NAMALWA (cell line): Measurements from ENCODE around the gene ZDHHC16.
A peak's percentile ranks its signal among the peaks of the same experiment; 100 is the strongest.

Source experiments
- DNase-seq: peaks from one replicate; pipeline ENCODE4 v3.0.0-alpha.2; 2015; ENCODE audit warnings: low spot score

The ZDHHC16 gene

GRCh38 chr10:97479939-97480338 is 34.0 kb downstream of the ZDHHC16 start:
- peak; percentile 73 for DNase-seq

DNA sequence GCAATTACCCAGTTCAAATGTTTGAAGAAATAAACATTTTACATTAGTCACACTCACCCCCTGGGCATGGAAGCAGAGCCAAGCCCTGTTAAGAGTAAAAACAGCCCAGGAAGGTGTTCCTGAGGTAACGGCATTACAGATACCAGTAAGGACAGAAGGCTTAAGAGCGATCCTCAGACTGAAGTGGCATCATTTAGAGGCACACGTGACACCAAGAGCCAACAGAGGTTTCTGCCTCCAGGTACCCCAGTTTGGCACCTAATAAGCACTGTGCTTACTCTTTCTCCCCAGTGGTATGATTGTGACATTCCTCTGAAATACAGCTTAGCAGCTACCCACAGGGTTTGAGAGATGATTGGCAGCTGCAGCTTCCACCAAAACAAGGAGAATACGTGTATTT is 35.1 kb downstream of the ZDHHC16 start:
- DNase-seq, result no peak

DNA sequence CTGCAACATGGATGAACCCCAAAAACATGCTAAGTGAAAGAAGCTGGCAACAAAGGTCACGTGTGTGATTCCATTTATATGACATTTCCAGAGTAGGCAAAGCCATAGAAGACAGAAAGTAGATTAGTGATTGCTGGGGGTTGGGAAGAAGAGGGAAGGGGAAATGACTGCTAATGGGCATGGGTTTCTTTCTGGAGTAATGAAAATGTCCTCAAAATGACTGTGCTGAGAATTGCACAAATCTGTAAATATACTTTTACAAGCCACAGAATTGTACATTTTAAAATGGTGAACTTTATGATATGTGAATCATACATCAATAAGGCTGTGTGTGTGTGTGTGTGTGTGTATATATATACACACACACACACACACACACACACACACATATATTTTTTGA is 36.4 kb downstream of the ZDHHC16 start:
- DNase-seq, result no peak

GRCh38 chr10:97483506-97483905 is 37.5 kb downstream of the ZDHHC16 start:
- no peak for DNase-seq

DNA sequence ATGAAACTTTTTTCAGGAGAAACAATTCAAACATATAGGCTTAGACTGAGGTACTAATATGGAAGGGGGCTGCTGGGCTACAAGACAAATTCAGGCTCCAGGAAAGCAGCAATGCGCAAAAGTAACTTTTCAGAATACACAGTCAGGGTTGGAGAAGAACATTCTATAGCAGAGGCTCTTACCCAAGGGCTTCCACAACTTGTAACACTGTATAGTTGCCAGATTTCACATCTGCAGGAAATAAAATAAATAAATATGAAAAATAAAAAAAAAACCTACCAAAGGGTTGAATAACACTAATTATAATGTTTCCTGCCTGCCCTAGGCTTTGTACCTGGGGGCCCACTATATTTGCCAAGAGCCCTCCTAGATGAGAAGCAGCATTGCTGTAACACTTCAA is 37.9 kb downstream of the ZDHHC16 start:
- no peak for DNase-seq

GRCh38 chr10:97485647-97486281 is 39.8 kb downstream of the ZDHHC16 start:
- no peak for DNase-seq

DNA sequence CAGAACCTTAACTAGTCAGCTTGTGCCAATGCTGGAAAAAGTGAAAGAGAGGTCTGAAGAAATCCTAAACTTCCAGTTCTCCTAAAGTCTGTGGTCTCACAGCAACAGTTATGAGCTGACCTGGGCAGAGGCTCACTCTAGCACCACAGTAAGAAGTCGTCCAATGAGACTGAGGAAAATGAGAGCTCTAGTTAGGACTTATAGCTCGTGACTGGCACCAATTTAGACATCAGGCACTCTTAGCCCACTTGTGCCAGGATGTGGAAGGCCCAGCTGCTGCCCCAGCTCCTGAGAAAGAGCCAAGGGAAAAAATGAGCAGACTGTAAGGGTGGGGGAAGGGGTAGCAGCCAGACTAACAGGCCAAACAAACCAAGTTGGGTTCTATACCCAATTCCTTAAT is 44.6 kb downstream of the ZDHHC16 start:
- no peak for DNase-seq

- no peak for DNase-seq
These were observed 48.2 kb downstream of the ZDHHC16 start for GRCh38 chr10:97494151-97494550.

- DNase-seq, result no peak
These were observed 49.0 kb downstream of the ZDHHC16 start for GRCh38 chr10:97494863-97495506.

GRCh38 chr10:97497572-97498075 is 51.6 kb downstream of the ZDHHC16 start:
- DNase-seq, result peak; percentile 91

DNA sequence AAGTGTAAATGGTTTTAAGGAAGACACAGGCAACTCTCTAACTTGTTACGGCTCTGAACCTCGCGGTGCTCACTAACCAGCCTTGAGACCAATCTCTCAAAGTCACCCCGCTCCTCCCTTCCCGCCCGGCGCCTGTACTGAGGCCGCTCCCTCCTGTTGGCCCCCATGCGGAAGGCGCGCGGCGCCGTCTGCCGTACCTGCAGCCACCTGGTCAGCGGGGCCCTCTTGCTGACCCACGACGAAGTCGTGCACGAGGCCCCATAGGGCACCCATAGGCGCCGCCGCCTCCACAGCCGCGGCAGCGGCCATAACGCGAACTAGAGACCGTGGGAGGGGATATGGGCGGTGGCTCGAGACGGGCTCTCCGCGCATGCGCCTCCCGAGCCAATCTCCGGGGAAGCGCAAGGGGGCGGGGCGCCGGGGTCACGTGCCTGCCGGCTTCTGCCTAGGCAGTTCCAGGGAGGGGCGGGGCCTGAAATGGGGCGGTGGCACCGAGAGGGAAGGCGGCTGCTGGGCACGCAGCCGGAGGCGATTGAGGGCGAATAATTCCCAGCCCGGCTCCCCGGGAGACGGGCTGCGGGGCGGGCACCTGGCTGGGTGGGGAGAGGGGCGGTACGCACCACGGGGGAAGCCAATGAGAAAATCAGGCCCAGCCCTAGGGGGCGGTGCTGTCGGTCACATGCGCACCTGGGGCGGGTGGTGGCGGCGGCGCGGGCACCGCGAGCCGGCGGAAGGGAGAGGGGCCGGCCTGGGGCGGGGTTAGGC is 52.3 kb downstream of the ZDHHC16 start, which contains the start of gene MMS19:
TSS of gene MMS19 (minus strand) at position 347 of the 765 bp plus-strand sequence. CDS start at position 309, 38 bp downstream.
- DNase-seq, result peak; percentile 97

DNA sequence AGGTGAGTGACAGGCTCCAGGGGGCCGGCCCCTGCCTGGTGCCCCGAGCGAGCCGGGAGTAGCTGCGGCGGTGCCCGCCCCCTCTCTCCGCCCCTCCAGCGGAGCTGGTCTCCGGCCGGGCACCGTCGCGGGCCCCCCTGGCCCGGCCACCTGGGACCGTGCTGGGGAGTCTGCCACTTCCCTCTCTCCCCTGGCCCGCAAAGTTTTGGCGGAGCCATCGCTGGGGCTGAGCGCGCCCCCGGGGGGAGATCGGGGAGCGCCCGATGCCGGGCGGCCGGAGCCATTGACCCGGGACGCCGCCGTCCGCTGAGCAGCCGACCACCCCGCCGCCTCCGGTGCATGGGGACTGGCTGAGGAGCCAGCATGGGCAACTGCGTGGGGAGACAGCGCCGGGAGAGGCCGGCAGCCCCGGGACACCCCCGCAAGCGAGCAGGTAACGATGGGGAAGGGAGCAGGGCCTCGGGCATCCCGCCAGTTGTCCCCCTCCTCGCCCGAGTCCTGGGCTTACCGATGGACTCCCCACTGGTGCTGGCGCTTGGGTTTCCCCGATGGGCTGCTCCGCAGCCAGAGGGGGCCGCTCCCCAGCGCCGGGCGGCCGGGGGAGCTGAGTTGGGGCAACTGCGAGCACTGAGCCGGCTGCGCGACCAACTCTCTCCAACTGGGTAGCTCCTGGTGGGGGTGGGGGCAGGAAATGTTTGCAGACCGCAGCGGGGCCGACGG is 53.0 kb downstream of the ZDHHC16 start, which contains the start of gene UBTD1:
TSS of gene UBTD1 (plus strand) at position 84 of the 720 bp plus-strand sequence. CDS start at position 364, 280 bp downstream.
- DNase-seq, result no peak

GRCh38 chr10:97499561-97500296 is 53.8 kb downstream of the ZDHHC16 start:
- DNase-seq, result no peak

GRCh38 chr10:97500297-97500575 is 54.3 kb downstream of the ZDHHC16 start:
- DNase-seq, result no peak

DNA sequence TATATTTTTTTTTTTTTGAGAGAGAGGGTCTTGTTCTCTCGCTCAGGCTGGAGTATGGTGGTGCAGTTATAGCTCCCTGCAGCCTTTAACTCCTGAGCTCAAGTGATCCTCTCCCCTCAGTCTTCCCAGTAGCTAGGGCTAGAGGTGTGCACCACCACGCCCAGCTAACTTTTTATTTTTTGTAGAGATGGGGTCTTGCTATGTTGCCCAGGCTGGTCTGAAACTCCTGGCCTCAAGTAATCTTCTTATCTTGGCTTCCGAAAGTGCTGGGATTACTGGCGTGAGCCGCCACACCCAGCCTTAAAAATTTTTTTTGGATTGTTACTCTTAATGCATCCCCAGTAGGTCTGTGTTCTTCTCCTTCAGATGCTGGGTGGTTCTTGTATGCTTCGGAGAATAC is 56.9 kb downstream of the ZDHHC16 start:
- DNase-seq, result no peak

DNA sequence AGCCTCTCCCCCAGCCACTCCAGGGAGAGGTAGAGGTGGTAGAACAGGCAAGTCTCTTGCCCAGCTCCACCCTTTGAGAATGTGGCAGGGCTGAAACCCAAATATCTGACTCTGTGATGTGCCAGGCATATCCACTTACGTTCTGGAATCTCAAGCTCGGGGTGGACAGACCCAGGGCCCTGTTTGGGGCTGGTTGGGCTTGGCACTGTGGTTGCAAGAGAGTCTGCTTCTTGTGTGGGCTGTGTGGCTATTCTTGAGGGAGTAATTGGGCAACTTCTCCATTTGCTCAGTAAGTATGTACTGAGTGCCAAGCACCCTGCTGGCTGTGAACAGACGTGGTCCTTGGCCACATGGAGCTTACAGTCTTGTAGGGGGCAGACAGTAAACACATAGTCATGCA is 57.4 kb downstream of the ZDHHC16 start:
- DNase-seq, result no peak

DNA sequence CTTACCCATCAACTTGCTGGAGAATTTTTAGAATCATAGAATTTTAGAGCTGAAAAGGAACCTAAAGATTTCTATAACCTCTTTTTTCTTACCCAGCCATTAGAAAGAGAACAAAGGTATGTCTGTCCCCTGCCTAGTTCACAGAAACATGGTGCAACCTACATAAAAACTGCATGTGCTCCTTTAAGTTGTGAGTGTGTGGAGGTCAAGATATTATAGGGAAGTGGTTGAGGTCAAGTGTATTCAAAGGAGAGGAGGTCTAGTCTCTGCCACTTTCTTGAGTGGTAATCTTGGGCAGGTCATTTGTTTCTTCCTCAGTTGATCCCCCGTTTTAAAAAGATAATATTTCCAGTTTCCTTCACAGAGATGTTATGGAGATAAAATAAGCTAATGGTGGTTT is 59.2 kb downstream of the ZDHHC16 start:
- no peak for DNase-seq

DNA sequence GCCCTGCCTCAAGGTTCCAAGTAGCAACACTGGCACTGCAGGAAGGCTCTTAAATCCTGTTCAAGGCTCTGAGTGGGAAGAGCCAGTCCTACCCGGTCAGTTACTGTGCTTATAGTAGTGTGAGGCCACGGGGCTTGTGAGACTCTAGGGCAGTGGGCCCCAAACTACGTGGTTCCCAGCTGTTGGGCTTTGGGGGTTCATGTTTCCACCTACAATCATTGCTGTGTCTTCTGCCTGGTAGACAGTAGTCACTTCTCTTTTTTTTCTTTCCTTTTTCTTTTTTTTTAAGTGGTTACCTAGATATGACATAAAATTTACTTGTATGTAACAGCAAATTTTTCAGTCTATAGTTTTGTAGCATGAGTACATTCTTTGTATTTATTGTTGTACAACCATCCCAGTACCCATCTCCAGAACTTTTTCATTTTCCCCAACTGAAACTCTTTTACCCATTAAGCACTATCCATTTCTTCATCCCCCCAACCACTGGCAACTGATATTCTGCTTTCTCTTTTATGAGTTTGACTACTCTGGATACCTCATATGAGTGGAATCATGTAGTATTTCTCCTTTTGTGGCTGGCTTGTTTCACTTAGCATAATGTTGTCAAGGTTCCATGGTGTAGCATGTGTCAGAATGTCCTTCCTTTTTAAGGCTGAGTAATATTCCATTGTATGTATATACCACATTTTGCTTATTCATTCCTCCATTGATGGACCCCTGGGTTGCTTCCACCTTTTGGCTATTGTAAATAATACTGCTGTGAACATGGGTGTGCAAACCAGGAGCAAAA is 60.4 kb downstream of the ZDHHC16 start:
- DNase-seq, result no peak
